ENCODE results near the gene FBLIM1.
A peak's percentile ranks its signal among the peaks of the same experiment; 100 is the strongest.

The FBLIM1 gene

DNA sequence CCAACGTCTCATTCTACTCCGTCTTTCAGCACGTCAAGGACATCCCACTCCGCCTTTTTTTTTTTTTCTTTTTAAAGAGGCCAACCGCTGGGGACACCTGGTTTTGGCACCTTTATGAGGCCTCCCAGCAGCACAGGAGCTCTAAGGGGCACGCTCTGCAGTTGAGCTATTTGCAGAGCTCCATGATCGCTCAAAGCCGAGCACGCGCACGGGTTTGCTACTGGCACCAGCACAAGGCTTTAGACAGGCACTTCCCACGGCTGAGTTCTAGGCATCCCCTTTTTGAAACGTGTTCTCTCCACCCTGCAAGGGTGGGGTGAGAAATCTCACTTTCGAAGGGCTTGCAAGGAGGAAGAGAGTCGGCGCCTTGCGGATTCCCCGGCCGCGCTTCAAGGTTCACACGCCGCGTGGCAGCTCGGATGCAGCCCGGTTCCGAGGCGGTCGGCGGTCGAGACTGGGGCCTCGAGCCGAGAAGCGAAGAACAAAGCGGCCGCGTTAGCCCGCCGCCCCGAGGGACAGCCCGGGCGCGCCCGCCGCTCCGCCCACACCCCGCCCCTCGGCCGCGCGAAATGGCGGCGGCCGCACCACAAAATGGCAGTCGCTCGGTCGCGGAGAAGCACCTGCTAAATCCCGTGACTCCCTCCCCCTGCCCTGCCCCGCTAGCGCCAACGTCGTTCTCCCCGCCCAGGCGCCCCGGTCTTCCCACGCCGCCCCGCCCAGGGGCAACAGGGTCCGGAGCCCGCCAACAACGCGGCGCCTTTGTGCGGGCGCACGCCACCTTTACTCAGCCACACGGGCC, 76.0 kb downstream of the FBLIM1 start (continued):
- TF ChIP-seq, protein P1, sequence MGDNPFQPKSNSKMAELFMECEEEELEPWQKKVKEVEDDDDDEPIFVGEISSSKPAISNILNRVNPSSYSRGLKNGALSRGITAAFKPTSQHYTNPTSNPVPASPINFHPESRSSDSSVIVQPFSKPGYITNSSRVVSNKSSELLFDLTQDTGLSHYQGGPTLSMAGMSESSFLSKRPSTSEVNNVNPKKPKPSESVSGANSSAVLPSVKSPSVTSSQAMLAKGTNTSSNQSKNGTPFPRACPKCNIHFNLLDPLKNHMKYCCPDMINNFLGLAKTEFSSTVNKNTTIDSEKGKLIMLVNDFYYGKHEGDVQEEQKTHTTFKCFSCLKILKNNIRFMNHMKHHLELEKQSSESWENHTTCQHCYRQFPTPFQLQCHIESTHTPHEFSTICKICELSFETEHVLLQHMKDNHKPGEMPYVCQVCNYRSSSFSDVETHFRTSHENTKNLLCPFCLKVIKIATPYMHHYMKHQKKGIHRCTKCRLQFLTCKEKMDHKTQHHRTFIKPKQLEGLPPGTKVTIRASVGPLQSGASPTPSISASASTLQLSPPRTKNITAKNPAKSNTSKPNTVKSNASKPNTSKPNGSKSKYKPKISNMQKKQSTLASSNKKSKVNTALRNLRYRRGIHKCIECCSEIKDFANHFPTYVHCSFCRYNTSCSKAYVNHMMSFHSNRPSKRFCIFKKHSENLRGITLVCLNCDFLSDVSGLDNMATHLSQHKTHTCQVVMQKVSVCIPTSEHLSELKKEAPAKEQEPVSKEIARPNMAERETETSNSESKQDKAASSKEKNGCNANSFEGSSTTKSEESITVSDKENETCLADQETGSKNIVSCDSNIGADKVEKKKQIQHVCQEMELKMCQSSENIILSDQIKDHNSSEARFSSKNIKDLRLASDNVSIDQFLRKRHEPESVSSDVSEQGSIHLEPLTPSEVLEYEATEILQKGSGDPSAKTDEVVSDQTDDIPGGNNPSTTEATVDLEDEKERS (tag by site-specific recombination; IDR thresholded peaks at IDR 0.05): no peak
- TF ChIP-seq HOXD13 (CRISPR knock-in tag; IDR thresholded peaks at IDR 0.05; ENCODE audit: borderline replicate concordance) (peak; percentile 53; the same call in 1 of the 2 replicates), ZFP69B (tag by site-specific recombination; IDR thresholded peaks at IDR 0.05) (peak; percentile 98), ZSCAN16 (tag by site-specific recombination; IDR thresholded peaks at IDR 0.05) (peak; percentile 69), MYNN (tag by site-specific recombination; IDR thresholded peaks at IDR 0.05; ENCODE audit: borderline replicate concordance) (no peak), ZNF19 (tag by site-specific recombination; IDR thresholded peaks at IDR 0.05; ENCODE audit: low read depth) (no peak), YY2 (tag by site-specific recombination; IDR thresholded peaks at IDR 0.05) (peak; percentile 85), GLIS1 (tag by site-specific recombination; IDR thresholded peaks at IDR 0.05) (peak; percentile 89), ZNF692 (tag by site-specific recombination; IDR thresholded peaks at IDR 0.05) (peak; percentile 98), ZBTB21 (tag by site-specific recombination; IDR thresholded peaks at IDR 0.05) (peak; percentile 49), KLF16 (tag by site-specific recombination; IDR thresholded peaks at IDR 0.05) (peak; percentile 38; the same call in 1 of the 2 replicates), ZNF416 (tag by site-specific recombination; IDR thresholded peaks at IDR 0.05) (no peak), ZNF596 (tag by site-specific recombination; IDR thresholded peaks at IDR 0.05) (0 out of 2 replicates have a peak, but pooled peaks have one; percentile 17), ZNF324 (tag by site-specific recombination; IDR thresholded peaks at IDR 0.05) (peak; percentile 53; the same call in 1 of the 2 replicates), ZNF621 (tag by site-specific recombination; IDR thresholded peaks at IDR 0.05) (no peak), BCL11B (tag by site-specific recombination; IDR thresholded peaks at IDR 0.05; ENCODE audit: low read depth) (peak; percentile 33; the same call in 1 of the 2 replicates), ZSCAN30 (tag by site-specific recombination; IDR thresholded peaks at IDR 0.05) (peak; percentile 91), ZNF777 (tag by site-specific recombination; IDR thresholded peaks at IDR 0.05; ENCODE audit: borderline replicate concordance) (no peak), ZNF610 (tag by site-specific recombination; IDR thresholded peaks at IDR 0.05; ENCODE audit: borderline replicate concordance) (peak; percentile 70; the same call in 1 of the 2 replicates), HOXA7 (CRISPR knock-in tag; IDR thresholded peaks at IDR 0.05; ENCODE audit: borderline replicate concordance) (no peak), ZNF341 (tag by site-specific recombination; IDR thresholded peaks at IDR 0.05; ENCODE audit: low read depth) (no peak; the same call in none of the 2 replicates), ZNF530 (tag by site-specific recombination; IDR thresholded peaks at IDR 0.05; ENCODE audit: low read depth) (no peak), ZBTB11 (tag by site-specific recombination; conservative IDR thresholded peaks at IDR 0.05; ENCODE audit: low read depth) (peak; percentile 75)
- TF ChIP-seq, protein P2, sequence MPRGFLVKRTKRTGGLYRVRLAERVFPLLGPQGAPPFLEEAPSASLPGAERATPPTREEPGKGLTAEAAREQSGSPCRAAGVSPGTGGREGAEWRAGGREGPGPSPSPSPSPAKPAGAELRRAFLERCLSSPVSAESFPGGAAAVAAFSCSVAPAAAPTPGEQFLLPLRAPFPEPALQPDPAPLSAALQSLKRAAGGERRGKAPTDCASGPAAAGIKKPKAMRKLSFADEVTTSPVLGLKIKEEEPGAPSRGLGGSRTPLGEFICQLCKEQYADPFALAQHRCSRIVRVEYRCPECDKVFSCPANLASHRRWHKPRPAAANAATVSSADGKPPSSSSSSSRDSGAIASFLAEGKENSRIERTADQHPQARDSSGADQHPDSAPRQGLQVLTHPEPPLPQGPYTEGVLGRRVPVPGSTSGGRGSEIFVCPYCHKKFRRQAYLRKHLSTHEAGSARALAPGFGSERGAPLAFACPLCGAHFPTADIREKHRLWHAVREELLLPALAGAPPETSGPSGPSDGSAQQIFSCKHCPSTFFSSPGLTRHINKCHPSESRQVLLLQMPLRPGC (tag by site-specific recombination; IDR thresholded peaks at IDR 0.05): peak; percentile 16; the same call in 1 of the 2 replicates
- TF ChIP-seq, protein P3, sequence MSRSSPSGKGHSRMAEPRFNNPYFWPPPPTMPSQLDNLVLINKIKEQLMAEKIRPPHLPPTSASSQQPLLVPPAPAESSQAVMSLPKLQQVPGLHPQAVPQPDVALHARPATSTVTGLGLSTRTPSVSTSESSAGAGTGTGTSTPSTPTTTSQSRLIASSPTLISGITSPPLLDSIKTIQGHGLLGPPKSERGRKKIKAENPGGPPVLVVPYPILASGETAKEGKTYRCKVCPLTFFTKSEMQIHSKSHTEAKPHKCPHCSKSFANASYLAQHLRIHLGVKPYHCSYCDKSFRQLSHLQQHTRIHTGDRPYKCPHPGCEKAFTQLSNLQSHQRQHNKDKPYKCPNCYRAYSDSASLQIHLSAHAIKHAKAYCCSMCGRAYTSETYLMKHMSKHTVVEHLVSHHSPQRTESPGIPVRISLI (tag by site-specific recombination; IDR thresholded peaks at IDR 0.05): peak; percentile 94
- TF ChIP-seq, protein P4, sequence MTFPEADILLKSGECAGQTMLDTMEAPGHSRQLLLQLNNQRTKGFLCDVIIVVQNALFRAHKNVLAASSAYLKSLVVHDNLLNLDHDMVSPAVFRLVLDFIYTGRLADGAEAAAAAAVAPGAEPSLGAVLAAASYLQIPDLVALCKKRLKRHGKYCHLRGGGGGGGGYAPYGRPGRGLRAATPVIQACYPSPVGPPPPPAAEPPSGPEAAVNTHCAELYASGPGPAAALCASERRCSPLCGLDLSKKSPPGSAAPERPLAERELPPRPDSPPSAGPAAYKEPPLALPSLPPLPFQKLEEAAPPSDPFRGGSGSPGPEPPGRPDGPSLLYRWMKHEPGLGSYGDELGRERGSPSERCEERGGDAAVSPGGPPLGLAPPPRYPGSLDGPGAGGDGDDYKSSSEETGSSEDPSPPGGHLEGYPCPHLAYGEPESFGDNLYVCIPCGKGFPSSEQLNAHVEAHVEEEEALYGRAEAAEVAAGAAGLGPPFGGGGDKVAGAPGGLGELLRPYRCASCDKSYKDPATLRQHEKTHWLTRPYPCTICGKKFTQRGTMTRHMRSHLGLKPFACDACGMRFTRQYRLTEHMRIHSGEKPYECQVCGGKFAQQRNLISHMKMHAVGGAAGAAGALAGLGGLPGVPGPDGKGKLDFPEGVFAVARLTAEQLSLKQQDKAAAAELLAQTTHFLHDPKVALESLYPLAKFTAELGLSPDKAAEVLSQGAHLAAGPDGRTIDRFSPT (tag by site-specific recombination; IDR thresholded peaks at IDR 0.05): peak; percentile 76; the same call in 1 of the 2 replicates

Measured in HEK293 (cell line).